Amniotic epithelial cell (primary cell): Measurements from ENCODE around the gene NFE2.
"Not testable (repeated sequence)": the region's sequence is repeated elsewhere in the genome, so short reads cannot be mapped to it uniquely, and the experiment has no call there.

Source experiments
- DNase-seq: peaks from one replicate; pipeline ENCODE4 v3.0.0-alpha.2; 2010; ENCODE audit warnings: low read depth

The NFE2 gene

DNA sequence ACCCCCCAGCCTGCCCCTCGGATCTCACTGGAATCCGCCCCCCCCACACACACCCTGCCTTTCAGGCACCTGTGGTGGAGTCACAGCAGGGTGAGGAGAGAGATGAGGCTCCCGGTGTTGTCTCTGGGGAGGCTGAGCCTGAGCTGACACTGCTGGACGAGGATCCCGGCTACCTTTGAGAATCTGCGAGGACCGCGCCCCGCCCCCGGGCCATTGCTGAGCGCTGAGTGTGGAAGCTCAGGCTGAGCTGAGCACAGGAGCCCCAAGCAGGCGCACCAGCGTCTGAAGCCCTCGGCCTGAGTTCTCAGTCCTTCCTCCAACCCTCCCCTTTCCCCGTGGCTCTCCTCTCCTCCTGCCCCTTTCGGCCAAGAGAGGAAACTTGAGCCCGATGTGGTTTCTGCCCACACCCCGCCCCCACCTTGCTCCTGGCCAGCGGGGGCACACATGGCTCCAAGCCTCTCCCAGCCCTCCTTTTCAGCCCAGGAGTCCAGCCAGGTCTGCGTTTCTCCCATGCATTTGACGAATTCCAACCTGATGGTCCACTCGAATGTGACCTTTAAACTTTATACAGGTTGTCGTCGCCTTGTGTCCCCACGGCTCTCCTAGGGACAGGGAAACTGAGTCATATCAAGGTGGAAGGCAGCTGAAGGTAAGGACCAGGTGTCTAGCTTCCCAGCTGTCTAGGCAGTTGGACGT lies at the start of gene NFE2:
Gene NFE2, minus strand, starts transcription at position 284 of the 696 bp plus-strand sequence. CDS start 5,767 bp downstream, outside the sequence.
- DNase-seq, result peak; percentile 72

DNA sequence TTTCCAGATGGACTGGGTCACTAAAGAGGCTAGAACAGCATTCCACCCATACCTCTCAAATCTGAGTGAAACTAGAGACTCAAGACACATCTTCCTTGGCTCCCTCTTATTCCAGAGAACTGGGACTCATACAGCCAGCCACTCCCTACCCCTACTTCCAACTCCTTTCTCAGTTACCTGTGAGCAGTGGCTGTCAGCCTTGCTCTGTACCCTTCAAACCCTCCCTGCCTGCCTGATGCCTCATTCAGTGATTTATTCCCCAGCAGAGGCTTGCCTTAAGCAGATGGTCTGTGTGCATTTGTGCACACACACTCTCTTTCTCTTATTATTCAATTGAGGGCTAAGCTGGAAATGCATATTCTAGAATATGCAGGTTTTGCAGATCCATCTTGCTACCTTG lies 48.9 kb upstream of the NFE2 start:
- no peak for DNase-seq

GRCh38 chr12:54349036-54349435 lies 48.2 kb upstream of the NFE2 start:
- DNase-seq, result no peak

DNA sequence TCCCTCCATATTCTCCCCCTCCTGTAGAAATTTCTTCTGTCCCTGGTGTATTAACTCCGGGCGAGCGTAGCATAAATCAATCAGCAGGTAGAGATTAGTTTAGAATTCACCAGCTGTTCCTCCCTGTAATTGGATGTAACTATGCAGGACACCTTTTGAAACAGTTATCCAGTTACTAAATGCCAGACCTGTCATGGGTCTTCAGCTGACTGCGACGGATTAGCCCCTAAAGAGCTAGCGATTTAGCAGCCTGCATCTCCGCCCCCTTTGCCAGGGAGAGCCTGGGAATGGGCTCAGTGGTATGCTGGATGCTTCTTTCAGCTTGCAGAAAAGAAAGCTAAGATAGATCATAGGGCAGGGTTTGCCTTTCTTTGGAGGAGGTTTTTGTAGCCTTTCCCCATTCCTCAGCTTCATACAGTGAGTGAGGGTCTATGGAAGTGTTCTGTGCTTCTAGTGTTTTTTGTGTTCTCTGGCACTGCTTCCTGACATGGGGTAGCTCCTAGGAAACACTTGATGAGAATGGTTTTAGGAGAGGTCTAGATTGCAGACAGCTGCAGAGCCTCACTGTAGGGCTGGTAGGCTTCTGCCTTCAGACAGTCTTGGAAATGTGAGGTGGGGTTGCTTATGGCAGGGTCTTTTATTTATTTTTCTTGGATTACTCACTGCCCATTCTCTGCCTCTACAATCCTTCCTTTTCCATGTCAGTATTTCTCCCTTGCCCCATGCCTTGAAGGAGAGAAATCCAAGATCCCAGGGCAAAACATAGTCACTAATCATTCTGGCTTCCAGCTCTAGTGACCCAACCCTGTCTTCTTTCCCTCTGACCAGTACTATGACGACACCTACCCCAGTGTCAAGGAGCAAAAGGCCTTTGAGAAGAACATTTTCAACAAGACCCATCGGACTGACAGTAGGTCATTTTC lies 40.8 kb upstream of the NFE2 start:
- DNase-seq, result no peak

- DNase-seq, result no peak
Observed at GRCh38 chr12:54340846-54341245, 40.0 kb upstream of the NFE2 start.

- DNase-seq, result no peak
Observed at GRCh38 chr12:54338698-54339296, 38.0 kb upstream of the NFE2 start.

GRCh38 chr12:54337854-54338650 lies 37.2 kb upstream of the NFE2 start:
- DNase-seq, result no peak

- DNase-seq, result no peak
Observed at GRCh38 chr12:54337280-54337842, 36.5 kb upstream of the NFE2 start.

DNA sequence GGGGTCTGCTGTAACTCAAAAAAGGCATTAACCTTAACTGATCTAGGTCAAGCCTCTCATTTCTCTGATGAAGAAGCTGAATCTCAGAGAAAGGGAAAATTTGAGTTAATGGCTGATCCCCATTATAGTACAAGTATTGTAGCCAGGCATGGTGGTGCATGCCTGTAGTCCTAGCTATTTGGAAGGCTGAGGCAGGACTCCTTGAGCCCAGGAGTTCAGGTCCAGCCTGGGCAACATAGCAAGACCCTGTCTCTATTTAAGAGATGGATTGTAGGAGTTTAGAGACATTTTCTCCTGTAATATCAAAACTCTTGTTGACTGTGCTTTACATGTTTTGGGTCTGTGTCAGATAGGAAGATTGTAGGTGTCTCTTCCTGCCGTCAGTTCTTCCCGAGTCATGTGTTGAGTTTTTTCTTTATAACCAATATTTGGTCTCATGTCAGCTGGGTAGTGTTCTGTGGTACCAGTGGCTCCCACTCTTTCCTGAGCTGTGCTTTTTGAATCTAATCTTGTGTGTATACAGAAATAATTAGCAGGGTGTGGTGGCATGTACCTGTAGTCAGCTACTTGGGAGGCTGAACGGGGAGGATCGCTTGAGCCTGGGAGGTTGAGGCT lies 32.7 kb upstream of the NFE2 start:
- DNase-seq, result no peak

DNA sequence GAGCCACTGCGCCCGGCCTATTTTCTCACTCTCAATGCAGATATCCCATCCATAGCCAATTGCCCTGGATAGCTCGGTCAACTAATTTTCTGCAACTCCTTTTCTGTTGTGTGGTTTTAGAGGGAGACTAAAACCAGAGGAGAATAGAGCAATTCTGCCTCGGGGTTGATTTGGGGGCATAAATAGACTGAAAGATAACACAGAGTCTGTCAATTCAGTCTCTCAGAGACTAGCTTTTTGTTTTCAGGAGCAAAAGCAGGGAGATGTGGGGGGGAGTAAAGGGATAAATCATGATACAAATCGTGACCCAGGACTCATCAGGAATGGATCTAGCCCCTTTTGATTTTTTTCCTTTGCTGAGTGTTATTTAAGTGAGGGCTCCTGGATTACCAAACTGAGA lies 30.6 kb upstream of the NFE2 start:
- DNase-seq, result no peak

DNA sequence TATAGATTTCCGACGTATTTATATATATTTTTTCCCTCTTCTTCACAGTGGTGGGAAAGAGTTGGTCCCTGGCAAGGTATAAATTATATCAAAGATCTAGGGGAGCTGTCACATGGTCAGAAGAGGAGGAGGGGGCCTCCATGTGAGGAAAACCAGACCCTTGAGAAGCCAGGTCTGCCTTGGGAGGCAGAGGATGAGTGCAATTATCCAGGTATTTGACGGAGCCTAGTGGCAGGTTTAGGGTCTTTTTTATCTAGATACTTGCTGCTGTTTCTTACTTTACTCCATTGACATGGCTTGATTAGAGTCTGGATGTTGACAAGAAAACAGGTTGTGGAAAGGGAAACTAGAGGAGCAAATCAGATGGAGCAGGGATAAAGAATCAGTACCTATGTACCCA lies 29.6 kb upstream of the NFE2 start:
- no peak for DNase-seq

GRCh38 chr12:54329759-54330158 lies 28.9 kb upstream of the NFE2 start:
- no peak for DNase-seq

DNA sequence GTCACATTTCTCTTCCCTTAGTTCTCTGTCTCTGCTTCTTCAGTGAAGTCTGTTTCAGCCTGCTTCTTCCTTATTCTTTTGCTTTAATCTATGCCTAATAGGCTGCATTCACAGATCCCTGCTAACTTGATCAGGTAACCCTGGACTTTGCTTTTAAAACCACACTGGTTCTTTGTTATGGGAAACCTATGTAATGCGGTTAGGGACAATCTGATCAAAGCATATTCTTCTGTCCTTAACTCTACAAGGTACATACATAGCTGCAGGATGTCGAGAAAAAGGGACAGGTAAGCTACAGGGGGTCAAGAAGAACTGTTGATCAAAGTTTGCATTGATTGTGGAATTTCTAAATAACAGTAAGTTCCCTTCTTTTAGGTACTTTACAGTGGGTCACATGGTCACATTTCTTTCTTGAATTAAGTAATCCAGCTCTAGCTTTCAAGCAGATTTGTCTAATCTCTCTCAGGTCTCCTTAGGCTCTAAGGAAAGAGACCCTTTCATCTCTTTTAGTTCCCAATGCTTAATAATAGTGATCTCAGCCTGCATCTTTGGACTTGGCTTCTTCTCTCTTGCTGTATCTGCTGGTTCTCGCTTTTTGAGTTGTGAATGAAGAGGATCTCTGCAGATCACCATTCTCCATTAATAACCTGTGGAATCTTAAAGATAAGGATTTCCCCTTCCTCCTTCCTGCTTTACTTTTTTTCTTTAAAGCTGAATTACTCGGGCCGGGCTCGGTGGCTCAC lies 28.0 kb upstream of the NFE2 start:
- no peak for DNase-seq

DNA sequence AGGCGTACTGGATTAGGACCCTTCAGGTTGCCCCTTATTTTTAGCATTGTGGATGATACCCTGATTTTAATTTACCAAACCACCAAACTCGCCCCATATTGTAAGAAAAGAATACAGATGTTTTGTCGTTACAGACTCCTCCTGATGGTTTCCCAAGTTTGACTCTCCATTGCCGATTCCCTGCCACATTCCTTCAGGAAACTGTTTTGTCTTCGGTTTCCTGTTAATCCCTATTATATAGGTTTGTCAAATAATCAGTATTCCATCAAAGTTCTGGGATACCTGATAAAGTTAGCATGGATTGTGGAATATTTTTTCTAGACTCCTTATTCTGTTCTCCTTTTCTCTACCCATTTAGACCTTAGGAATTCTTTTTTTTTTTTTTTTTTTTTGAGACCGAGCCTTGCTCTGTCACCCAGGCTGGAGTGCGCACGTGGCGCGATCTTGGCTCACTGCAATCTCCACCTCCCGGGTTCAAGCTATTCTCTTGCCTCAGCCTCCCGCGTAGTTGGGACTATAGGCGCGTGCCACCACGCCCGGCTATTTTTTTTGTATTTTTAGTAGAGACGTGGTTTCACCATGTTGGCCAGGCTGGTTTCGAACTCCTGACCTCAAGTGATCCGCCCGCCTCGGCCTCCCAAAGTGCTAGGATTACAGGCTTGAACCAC lies 24.8 kb upstream of the NFE2 start:
- not testable (repeated sequence) for DNase-seq

DNA sequence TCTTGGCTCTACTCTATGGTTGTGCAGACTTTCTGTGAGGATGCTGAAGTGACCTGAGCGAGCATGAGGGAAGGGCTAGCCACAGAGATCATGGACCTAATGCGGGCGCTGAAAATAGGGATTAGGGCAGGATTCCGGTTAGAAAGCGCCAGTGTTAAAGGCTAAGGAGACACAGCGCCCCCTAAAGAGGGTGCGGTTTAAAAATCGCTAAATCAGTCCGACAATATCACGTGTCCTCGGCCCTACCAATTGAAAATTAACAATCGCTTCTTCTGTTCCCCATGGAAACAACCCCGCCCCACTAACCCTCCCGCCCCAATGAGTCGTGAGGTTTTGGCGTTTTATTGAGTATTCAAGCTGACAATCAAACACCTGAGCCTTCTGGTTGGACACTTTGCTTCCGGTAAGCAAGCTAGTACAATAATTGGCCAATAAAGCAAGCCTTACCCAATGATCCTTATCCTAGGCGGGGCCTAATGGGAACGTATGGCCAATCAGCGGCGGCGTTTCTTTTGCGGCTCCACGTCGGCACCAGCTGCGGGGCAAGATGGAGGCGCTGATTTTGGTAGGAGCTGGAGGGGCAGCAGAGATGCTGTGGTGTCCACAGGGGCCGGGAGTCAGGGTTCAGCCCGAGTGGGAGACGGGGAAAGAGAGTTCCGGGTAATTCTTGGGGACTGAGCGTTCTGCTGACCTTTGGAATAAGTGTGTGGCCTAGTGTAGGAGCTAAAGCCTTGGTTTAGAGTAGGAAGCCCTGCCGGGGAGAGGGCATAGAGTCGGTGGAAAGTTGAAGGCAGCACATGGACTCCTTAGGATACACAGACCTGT lies 24.0 kb upstream of the NFE2 start, which contains the start of gene COPZ1:
Gene COPZ1, plus strand, starts transcription at position 515 of the 825 bp plus-strand sequence. Its CDS starts 33 bp downstream, at position 548.
- DNase-seq, result peak; percentile 100

DNA sequence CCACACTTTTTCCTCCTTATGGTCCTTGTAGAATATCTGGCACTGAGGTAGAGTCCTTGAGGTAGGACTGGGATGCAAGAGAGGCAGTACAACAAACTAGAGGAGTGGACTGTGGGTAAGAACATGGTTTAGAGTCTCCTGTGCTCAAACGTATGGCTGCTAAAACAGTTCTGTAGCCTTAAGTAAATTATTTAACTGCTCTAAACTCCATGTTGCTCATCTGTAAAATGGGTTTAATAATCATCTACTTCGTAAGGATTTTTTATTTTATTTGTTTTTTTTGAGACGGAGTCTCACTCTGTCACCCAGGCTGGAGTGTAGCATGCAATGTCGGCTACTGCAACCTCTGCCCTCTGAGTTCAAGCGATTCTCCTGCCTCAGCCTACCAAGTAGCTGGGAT lies 20.5 kb upstream of the NFE2 start:
- no peak for DNase-seq

DNA sequence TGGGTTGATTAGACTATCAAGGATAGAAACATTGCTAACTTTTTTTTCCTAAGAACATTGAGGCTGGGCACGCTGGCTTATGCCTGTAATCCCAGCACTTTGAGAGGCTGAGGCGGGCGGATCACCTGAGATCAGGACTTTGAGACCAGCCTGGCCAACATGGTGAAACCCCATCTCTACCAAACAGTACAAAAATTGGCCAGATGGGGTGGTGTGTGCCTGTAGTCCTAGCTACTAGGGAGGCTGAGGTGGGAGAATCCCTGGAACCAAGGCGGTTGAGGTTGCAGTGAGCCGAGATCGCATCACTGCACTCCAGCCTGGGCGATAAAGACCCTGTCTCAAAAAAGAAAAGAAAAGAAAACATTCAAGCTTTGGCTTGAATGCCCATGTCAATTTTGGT lies 11.5 kb upstream of the NFE2 start:
- not testable (repeated sequence) for DNase-seq

DNA sequence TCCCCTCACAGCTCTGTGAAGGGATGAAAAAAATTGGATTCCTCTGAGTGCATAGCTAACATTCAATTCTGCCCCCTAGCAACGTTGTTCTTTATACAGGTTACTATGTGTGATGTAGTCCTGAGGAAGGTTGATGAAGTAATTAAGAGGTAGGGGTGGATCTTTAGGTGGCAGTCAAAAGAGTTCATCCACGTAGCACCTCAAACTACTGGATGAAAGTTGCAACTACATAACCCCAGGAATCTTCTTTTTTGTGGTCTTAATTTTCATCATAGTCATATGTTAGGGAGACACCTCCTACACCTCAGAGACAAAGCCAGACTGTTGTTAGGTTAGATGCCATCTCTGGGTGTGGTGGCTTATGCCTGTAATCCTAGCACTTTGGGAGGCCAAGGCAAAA lies 10.2 kb upstream of the NFE2 start:
- DNase-seq, result no peak
